Measurements from ENCODE around the gene CES4A. TPM values are rescaled to one million over a fixed set of nuclear protein-coding genes. Genes with fewer than 3 reads are reported as not detected.
A peak's percentile ranks its signal among the peaks of the same experiment; 100 is the strongest.

CES4A gene
- total RNA-seq, 1 donor from 2014 or later: 1.2 TPM

DNA sequence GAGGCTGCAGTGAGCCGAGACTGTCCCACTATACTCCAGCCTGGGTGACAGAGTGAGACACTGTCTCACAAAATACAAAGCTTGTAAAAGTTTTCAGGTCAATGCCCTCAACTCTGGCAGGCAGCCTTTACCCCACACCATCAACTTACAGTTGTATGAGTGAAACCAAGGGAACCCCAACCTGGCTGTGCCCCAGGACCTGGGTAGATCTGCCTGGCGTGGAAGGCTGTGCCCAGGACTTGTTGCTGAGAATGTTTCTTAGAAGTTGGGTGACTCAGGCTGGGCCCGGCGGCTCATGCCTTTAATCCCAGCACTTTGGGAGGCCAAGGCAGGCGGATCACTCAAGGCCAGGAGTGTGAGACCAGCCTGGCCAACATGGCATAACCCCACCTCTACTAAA is 19.5 kb upstream of the CES4A start:
- Histone ChIP-seq H2AFZ (ENCODE audit: low read depth, low read length) (no peak overlapping the region), H3K4me3 (ENCODE audit: insufficient read depth, low read depth, low read length) (no peak overlapping the region), H3K79me2 (ENCODE audit: insufficient read depth, low read length) (no peaks in the 10 kb centered on the region), H3K4me2 (ENCODE audit: low read length) (no peak overlapping the region), H3K36me3 (ENCODE audit: insufficient read depth, low read length) (no peaks in the 10 kb centered on the region), H3K27ac (ENCODE audit: low read depth, low read length) (no peak overlapping the region), H3K4me1 (ENCODE audit: insufficient read depth, low read length) (peaks cover 12% of the 10 kb centered on the region), H4K20me1 (ENCODE audit: insufficient read depth, low read length) (no peaks in the 10 kb centered on the region), H3K27me3 (ENCODE audit: insufficient read depth, low read length) (peaks cover 9% of the 10 kb centered on the region), H3K9me3 (ENCODE audit: insufficient read depth, low read depth, low read length) (no peaks in the 10 kb centered on the region), H3K9ac (ENCODE audit: low read length) (no peak overlapping the region)
- peaks cover 34% of the 10 kb centered on the region for H3K27me3 Mint-ChIP-seq (ENCODE audit: low read depth, unreplicated experiment)
- TF ChIP-seq CTCF (IDR thresholded peaks at IDR 0.05; ENCODE audit: insufficient read depth, low read depth, low read length) (no peak), EZH2 (IDR thresholded peaks at IDR 0.05; ENCODE audit: insufficient read depth, low read length) (no peak)
- no peaks in the 10 kb centered on the region for H3K9me3 Mint-ChIP-seq (ENCODE audit: unreplicated experiment)
- no peak overlapping the region for H3K4me3 Mint-ChIP-seq (ENCODE audit: unreplicated experiment)
- H3K4me1 Mint-ChIP-seq (ENCODE audit: low read depth, unreplicated experiment): peaks cover 6% of the 10 kb centered on the region
- no peak for FAIRE-seq
- H3K36me3 Mint-ChIP-seq (ENCODE audit: low read depth, unreplicated experiment): peaks cover 2% of the 10 kb centered on the region
- H3K27ac Mint-ChIP-seq (ENCODE audit: unreplicated experiment): no peak overlapping the region
- no peak for DNase-seq (ENCODE audit: low read depth)

- Histone ChIP-seq H3K36me3 (ENCODE audit: insufficient read depth, low read length) (no peaks in the 10 kb centered on the region), H3K27me3 (ENCODE audit: insufficient read depth, low read length) (peaks cover 5% of the 10 kb centered on the region), H3K9me3 (ENCODE audit: insufficient read depth, low read depth, low read length) (no peaks in the 10 kb centered on the region), H3K79me2 (ENCODE audit: insufficient read depth, low read length) (no peaks in the 10 kb centered on the region), H2AFZ (ENCODE audit: low read depth, low read length) (no peak overlapping the region), H3K4me3 (ENCODE audit: insufficient read depth, low read depth, low read length) (no peak overlapping the region), H3K4me1 (ENCODE audit: insufficient read depth, low read length) (peaks cover 12% of the 10 kb centered on the region), H4K20me1 (ENCODE audit: insufficient read depth, low read length) (no peaks in the 10 kb centered on the region), H3K9ac (ENCODE audit: low read length) (no peak overlapping the region), H3K27ac (ENCODE audit: low read depth, low read length) (no peak overlapping the region), H3K4me2 (ENCODE audit: low read length) (peak overlapping the region; percentile 54)
- TF ChIP-seq EZH2 (IDR thresholded peaks at IDR 0.05; ENCODE audit: insufficient read depth, low read length): no peak
- TF ChIP-seq CTCF (IDR thresholded peaks at IDR 0.05; ENCODE audit: insufficient read depth, low read depth, low read length): no peak
- Mint-ChIP-seq H3K4me1 (ENCODE audit: low read depth, unreplicated experiment) (peaks cover 6% of the 10 kb centered on the region), H3K36me3 (ENCODE audit: low read depth, unreplicated experiment) (no peaks in the 10 kb centered on the region), H3K4me3 (ENCODE audit: unreplicated experiment) (no peak overlapping the region), H3K27ac (ENCODE audit: unreplicated experiment) (no peak overlapping the region), H3K27me3 (ENCODE audit: low read depth, unreplicated experiment) (peaks cover 18% of the 10 kb centered on the region), H3K9me3 (ENCODE audit: unreplicated experiment) (no peaks in the 10 kb centered on the region)
- DNase-seq (ENCODE audit: low read depth) (peak; percentile 59), FAIRE-seq (no peak)
Observed at GRCh38 chr16:66970775-66971720, 17.3 kb upstream of the CES4A start.

DNA sequence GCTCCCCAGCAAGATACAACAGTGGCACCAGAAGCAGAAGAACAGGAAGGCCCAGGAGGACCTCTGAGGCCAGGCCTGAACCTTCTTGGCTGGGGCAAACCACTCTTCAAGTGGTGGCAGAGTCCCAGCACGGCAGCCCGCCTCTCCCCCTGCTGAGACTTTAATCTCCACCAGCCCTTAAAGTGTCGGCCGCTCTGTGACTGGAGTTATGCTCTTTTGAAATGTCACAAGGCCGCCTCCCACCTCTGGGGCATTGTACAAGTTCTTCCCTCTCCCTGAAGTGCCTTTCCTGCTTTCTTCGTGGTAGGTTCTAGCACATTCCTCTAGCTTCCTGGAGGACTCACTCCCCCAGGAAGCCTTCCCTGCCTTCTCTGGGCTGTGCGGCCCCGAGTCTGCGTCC is 15.4 kb upstream of the CES4A start:
- no peak overlapping the region for H3K4me2 ChIP-seq (ENCODE audit: low read length)
- Mint-ChIP-seq H3K4me1 (ENCODE audit: low read depth, unreplicated experiment) (peaks cover 6% of the 10 kb centered on the region), H3K27ac (ENCODE audit: unreplicated experiment) (no peak overlapping the region), H3K9me3 (ENCODE audit: unreplicated experiment) (no peaks in the 10 kb centered on the region), H3K36me3 (ENCODE audit: low read depth, unreplicated experiment) (no peaks in the 10 kb centered on the region), H3K4me3 (ENCODE audit: unreplicated experiment) (no peak overlapping the region), H3K27me3 (ENCODE audit: low read depth, unreplicated experiment) (peaks cover 12% of the 10 kb centered on the region)
- H3K79me2 ChIP-seq (ENCODE audit: insufficient read depth, low read length): no peaks in the 10 kb centered on the region
- no peaks in the 10 kb centered on the region for H3K9me3 ChIP-seq (ENCODE audit: insufficient read depth, low read depth, low read length)
- H3K27me3 ChIP-seq (ENCODE audit: insufficient read depth, low read length): no peaks in the 10 kb centered on the region
- no peak overlapping the region for H3K4me3 ChIP-seq (ENCODE audit: insufficient read depth, low read depth, low read length)
- no peak overlapping the region for H3K9ac ChIP-seq (ENCODE audit: low read length)
- no peaks in the 10 kb centered on the region for H3K36me3 ChIP-seq (ENCODE audit: insufficient read depth, low read length)
- H2AFZ ChIP-seq (ENCODE audit: low read depth, low read length): no peak overlapping the region
- no peak overlapping the region for H3K27ac ChIP-seq (ENCODE audit: low read depth, low read length)
- TF ChIP-seq EZH2 (IDR thresholded peaks at IDR 0.05; ENCODE audit: insufficient read depth, low read length): no peak
- no peak for TF ChIP-seq CTCF (IDR thresholded peaks at IDR 0.05; ENCODE audit: insufficient read depth, low read depth, low read length)
- no peaks in the 10 kb centered on the region for H4K20me1 ChIP-seq (ENCODE audit: insufficient read depth, low read length)
- H3K4me1 ChIP-seq (ENCODE audit: insufficient read depth, low read length): peaks cover 12% of the 10 kb centered on the region
- DNase-seq (ENCODE audit: low read depth) (no peak), FAIRE-seq (no peak)

Measured in astrocyte (in vitro differentiated cells and primary cell).